NOMO-1 (cell line): ENCODE results near the gene KRTAP1-1.
"Not testable (repeated sequence)": the region's sequence is repeated elsewhere in the genome, so short reads cannot be mapped to it uniquely, and the experiment has no call there.

Experiments used
- DNase-seq, 2 experiments: peaks; one replicate each; lab custom pipeline; 2025; ENCODE audit not compliant: unreplicated experiment in 2 of 2; lab: John Stamatoyannopoulos, UW

The KRTAP1-1 gene

GRCh38 chr17:41013606-41014005 lies 27.6 kb downstream of the KRTAP1-1 start:
- no peak for DNase-seq

- DNase-seq = no peak
Measured at GRCh38 chr17:41013181-41013580, 28.1 kb downstream of the KRTAP1-1 start.

GRCh38 chr17:41012326-41013120 lies 28.7 kb downstream of the KRTAP1-1 start:
- no peak for DNase-seq

- no peak for DNase-seq
Measured at GRCh38 chr17:41010441-41010840, 30.8 kb downstream of the KRTAP1-1 start.

GRCh38 chr17:41009936-41010335 lies 31.3 kb downstream of the KRTAP1-1 start:
- DNase-seq = no peak

DNA sequence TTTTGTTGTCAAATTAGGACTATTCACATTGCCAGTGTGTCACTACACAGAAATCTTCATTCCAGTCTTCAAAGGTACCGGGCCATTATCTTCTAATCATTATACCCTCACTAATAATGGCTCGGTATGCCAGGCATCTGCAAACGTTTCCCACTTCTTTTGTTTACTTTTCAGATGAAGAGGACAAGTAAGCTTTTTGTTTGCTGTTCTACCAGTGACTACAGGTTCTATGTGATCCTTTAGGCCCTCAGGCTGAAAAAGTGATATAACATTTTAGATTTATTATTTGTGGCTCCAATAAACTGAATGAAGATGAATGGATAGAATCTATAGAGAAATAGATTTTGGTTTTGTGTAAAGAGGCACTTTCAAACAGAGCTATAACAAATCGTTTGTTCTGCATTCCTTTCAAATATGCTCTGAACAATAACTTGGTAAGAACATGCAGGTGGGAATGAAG lies 31.9 kb downstream of the KRTAP1-1 start:
- DNase-seq = no peak

- DNase-seq = no peak
Measured at GRCh38 chr17:41008811-41009210, 32.4 kb downstream of the KRTAP1-1 start, which contains the start of gene KRTAP3-1. Gene KRTAP3-1 (minus strand): TSS chr17:41009128. CDS start chr17:41009074, 54 bp downstream.

- DNase-seq = no peak
Measured at GRCh38 chr17:41004397-41004796, 36.9 kb downstream of the KRTAP1-1 start.

- DNase-seq = no peak
Measured at GRCh38 chr17:41003926-41004325, 37.3 kb downstream of the KRTAP1-1 start.

- DNase-seq = no peak
Measured at GRCh38 chr17:41002814-41003213, 38.4 kb downstream of the KRTAP1-1 start.

GRCh38 chr17:41001795-41002194 lies 39.5 kb downstream of the KRTAP1-1 start:
- no peak for DNase-seq

DNA sequence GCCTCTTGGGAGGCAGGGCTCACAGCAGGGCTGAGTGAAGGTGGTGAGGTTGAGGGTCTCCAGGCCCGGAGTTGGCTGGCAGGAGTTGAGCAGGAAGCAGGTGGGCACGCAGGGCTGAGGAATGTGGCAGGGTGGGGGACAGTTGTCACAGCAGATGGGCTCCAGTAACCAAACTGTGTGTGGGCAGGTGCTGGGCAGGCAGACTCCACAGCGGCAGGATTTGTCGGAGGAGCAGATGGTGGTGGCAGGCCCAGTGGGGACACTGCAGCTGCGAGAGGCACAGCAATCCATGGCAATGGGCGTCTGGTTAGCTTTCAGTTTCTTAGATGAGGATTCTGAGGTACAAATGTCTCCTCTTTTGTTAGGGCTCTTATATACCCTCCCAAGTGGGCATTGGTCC lies 41.7 kb downstream of the KRTAP1-1 start, which contains the start of gene KRTAP3-2:
TSS of gene KRTAP3-2 (minus strand) at position 344 of the 400 bp plus-strand sequence. CDS start at position 291, 53 bp downstream.
- DNase-seq = not testable (repeated sequence)

DNA sequence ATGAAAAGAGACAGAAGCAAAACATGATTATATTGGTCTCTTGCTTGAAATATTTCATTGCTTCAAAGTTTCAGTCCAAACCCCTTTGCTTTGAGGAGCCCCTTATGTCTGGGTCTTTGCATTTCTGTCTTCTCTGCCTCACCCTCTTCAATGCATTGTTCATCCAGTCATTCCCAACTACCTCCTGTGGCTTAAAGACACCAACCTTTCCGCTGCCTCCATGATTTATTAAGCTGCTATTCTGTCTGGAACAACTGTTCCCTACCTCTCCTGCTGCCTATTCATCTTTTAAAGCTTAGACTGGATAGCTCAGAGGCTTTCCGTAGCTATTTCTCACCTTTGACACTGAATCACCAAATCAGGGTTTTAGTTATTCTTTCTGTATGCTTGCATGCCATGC lies 43.9 kb downstream of the KRTAP1-1 start:
- DNase-seq = no peak

DNA sequence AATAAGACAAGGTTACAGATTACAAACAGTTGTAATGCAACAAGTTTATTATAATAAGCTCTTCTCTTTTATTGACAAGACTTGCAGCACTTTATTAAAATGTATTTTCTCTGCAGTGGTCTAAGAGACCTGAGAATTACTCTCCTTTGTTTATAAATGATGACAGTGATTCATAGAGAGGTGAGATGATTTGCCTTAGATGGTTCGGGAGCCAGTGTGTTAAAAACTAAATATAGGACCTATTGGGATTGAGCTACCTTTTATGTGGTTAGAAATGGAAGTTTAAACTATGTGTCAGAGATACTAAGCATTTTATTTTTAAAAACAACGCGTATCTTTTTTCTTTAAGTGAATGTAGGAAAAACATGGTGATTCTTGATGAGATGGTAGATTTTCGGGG lies 44.4 kb downstream of the KRTAP1-1 start:
- DNase-seq = no peak

GRCh38 chr17:40995116-40995515 lies 46.1 kb downstream of the KRTAP1-1 start:
- DNase-seq = no peak

DNA sequence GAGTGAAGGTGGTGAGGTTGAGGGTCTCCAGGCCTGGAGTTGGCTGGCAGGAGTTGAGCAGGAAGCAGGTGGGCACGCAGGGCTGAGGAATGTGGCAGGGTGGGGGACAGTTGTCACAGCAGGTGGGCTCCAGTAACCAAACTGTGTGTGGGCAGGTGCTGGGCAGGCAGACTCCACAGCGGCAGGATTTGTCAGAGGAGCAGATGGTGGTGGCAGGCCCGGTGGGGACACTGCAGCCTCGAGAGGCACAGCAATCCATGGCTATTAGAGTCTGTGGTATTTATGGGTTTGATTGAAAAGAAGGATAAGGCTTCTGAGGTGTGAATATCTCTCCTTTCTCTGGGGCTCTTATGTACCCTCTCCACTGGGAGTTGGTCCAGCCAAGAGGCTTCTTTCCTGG lies 47.4 kb downstream of the KRTAP1-1 start, which contains the start of gene KRTAP3-3:
TSS of gene KRTAP3-3 (minus strand) at position 326 of the 400 bp plus-strand sequence. CDS start at position 259, 67 bp downstream.
- no peak for DNase-seq

- no peak for DNase-seq
Measured at GRCh38 chr17:40993084-40993483, 48.2 kb downstream of the KRTAP1-1 start.

GRCh38 chr17:40992666-40993065 lies 48.6 kb downstream of the KRTAP1-1 start:
- no peak for DNase-seq
